Kidney (tissue), 14 donors: ENCODE data around the gene CCDC69. TPM values are rescaled to one million over a fixed set of nuclear protein-coding genes. Genes with fewer than 3 reads are reported as not detected.

Experiments used
- DNase-seq, 5 donors: peaks; one replicate each; pipeline ENCODE4 v3.0.0-alpha.2; 2013 to 2020
- FAIRE-seq: peaks from 2 replicates; lab custom pipeline; 2012; peaks lifted over from hg19 to GRCh38; lab: Jason Lieb, UNC
- H3K27ac ChIP-seq, 2 donors: one replicate each; pipeline ENCODE4 v1.7.0; 2013; ENCODE audit warnings: low read depth in 2 of 2, low read length in 2 of 2, inconsistent platforms in 1 of 2
- H3K27me3 ChIP-seq: one replicate; pipeline ENCODE4 v1.7.1; 2013; ENCODE audit warnings: low read length, inconsistent platforms; ENCODE audit not compliant: control insufficient read depth, insufficient read depth
- H3K36me3 ChIP-seq, 3 donors: one replicate each; pipeline versions ENCODE4 v1.7.0 to v1.7.1; 2013; ENCODE audit warnings: low read length in 3 of 3, control low read depth in 1 of 3, inconsistent platforms in 1 of 3; ENCODE audit not compliant: insufficient read depth in 3 of 3, control insufficient read depth in 2 of 3
- H3K4me1 ChIP-seq, 3 donors: one replicate each; pipeline versions ENCODE4 v1.7.0 to v1.7.1; 2013; ENCODE audit warnings: low read length in 3 of 3, inconsistent platforms in 1 of 3, low read depth in 1 of 3; ENCODE audit not compliant: control insufficient read depth in 2 of 3, insufficient read depth in 2 of 3
- H3K4me3 ChIP-seq, 3 donors: one replicate each; pipeline versions ENCODE4 v1.7.0 to v1.8.1; 2013; ENCODE audit warnings: low read length in 3 of 3, control low read depth in 1 of 3, inconsistent platforms in 1 of 3
- H3K9ac ChIP-seq, 3 donors: one replicate each; pipeline versions ENCODE4 v1.7.0 to v1.7.1; 2013; ENCODE audit warnings: low read length in 3 of 3, control low read depth in 1 of 3, inconsistent platforms in 1 of 3
- H3K9me3 ChIP-seq, 3 donors: one replicate each; pipeline versions ENCODE4 v1.7.0 to v1.7.1; 2013; ENCODE audit warnings: low read length in 3 of 3, control low read depth in 1 of 3, inconsistent platforms in 1 of 3; ENCODE audit not compliant: control insufficient read depth in 2 of 3, insufficient read depth in 1 of 3
- CTCF ChIP-seq: IDR thresholded peaks from 3 replicates; pipeline ENCODE4 v1.5.1; 2012; ENCODE audit warnings: mild to moderate bottlenecking, moderate library complexity, borderline replicate concordance; ENCODE audit not compliant: insufficient read depth; ENCODE audit errors: extremely low read depth
- intact Hi-C: fragments of 100-400 bp; cut with DNase I; formaldehyde crosslinking; loops from one replicate; pipeline ENCODE4 v1.11.1; 2022
- polyA plus RNA-seq: library from polyadenylated mRNA; stranded (reverse); fragments of 350-450 nt; fragmentation: Illumina TruSeq; extraction: RNeasy Lipid Tissue Mini Kit (QIAGEN cat#74804); gene quantifications from one replicate; pipeline ENCODE4 v1.2.3, GENCODE V29; 2014; ENCODE audit warnings: low read depth, low replicate concordance; ENCODE audit not compliant: insufficient read depth
- total RNA-seq: library from RNA; stranded (reverse); fragmentation: NEBNext Ultra II Directional; extraction: Animal tissue kit (Norgen Biotek cat#: 25700); gene quantifications from one replicate; pipeline ENCODE4 v1.2.1, GENCODE V29; 2021
- donor health status: control.
- donor health status: control.
- donor health status: control.
- donor health status: control.
- donor health status: control.
- donor health status: DM: yes; HTN: yes; CAD: no.
- donor health status: Normal renal cell carcinoma (clear cell type).

CCDC69 gene
- total and polyA plus RNA-seq, 2 donors from 2014 or later, result 11.1 to 22.8 TPM

- H3K9me3 ChIP-seq, result no peaks in the 10 kb centered on the region
- H3K36me3 ChIP-seq, result no peaks in the 10 kb centered on the region
- no peak overlapping the region for H3K9ac ChIP-seq
- intact Hi-C loops, result no loop called here
- TF ChIP-seq CTCF, result no peak
- FAIRE-seq, result no peak
- no peaks in the 10 kb centered on the region for H3K4me1 ChIP-seq
- no peak for DNase-seq
- no peak overlapping the region for H3K4me3 ChIP-seq
- no peak overlapping the region for H3K27ac ChIP-seq
- H3K27me3 ChIP-seq, result no peaks in the 10 kb centered on the region
Measured at GRCh38 chr5:151168602-151169344, 55.1 kb downstream of the CCDC69 start.

- intact Hi-C loops, result no loop called here
Measured at GRCh38 chr5:151167022-151167421, 56.9 kb downstream of the CCDC69 start.

GRCh38 chr5:151164687-151165392 lies 59.1 kb downstream of the CCDC69 start:
- no peak overlapping the region for H3K9ac ChIP-seq
- peaks cover 0 to 3% (median 0%) of the 10 kb centered on the region in 3 donors for H3K4me1 ChIP-seq
- no peaks in the 10 kb centered on the region for H3K27me3 ChIP-seq
- no peaks in the 10 kb centered on the region for H3K36me3 ChIP-seq
- DNase-seq (peak in 4 of 5 donors; percentile 83 to 90 (median 88)), FAIRE-seq (no peak)
- peak; percentile 96 for TF ChIP-seq CTCF
- intact Hi-C loops, result no loop called here
- no peak overlapping the region for H3K27ac ChIP-seq
- H3K9me3 ChIP-seq, result no peaks in the 10 kb centered on the region
- no peak overlapping the region for H3K4me3 ChIP-seq

More at GRCh38 chr5:151167022-151167421, 56.9 kb downstream of the CCDC69 start:
- TF ChIP-seq CTCF, result no peak
- Histone ChIP-seq H3K4me1 (peaks cover 0 to 3% (median 0%) of the 10 kb centered on the region in 3 donors), H3K36me3 (no peaks in the 10 kb centered on the region), H3K27ac (no peak overlapping the region), H3K27me3 (no peaks in the 10 kb centered on the region), H3K9me3 (no peaks in the 10 kb centered on the region), H3K4me3 (no peak overlapping the region), H3K9ac (no peak overlapping the region)
- FAIRE-seq (no peak), DNase-seq (no peak)
